IMR-90 (cell line): ENCODE measurements around the gene RASGRF1. TPM values are rescaled to one million over a fixed set of nuclear protein-coding genes. Genes with fewer than 3 reads are reported as not detected.

ENCODE experiments used
- ATAC-seq: fragments of 200-7000 bp; cut with Tn5 transposase; 2 replicates; pipeline ENCODE4 v1.9.1; 2020; ENCODE audit warnings: low read depth, mild to moderate bottlenecking, moderate library complexity
- BruUV-seq: library from RNA; stranded (reverse); fragments of 400-500 nt; replicated peaks from 2 replicates; lab custom pipeline; 2021; lab: Mats Ljungman, UMichigan
- CTCF ChIA-PET: fragments of 300-600 bp; formaldehyde crosslinking; extraction: SDS; loops from one replicate; lab custom pipeline; 2021; ENCODE audit warnings: antibody characterized with exemption; lab: Yijun Ruan, JAX
- POLR2A ChIA-PET: fragments of 300-600 bp; sonication (Branson Sonifier 250); formaldehyde crosslinking; loops from one replicate; lab custom pipeline; 2022; ENCODE audit warnings: antibody characterized with exemption; ENCODE audit not compliant: unreplicated experiment; lab: Charles Lee
- DNase-seq: peaks from one replicate; pipeline ENCODE4 v3.0.0; 2013
- H2AFZ ChIP-seq: replicated peaks from 2 replicates; pipeline ENCODE3; 2013; ENCODE audit warnings: low read length, mild to moderate bottlenecking; ENCODE audit not compliant: poor library complexity
- H2AK5ac ChIP-seq: 2 replicates; pipeline ENCODE4 v1.6.1; 2013; ENCODE audit warnings: low read depth, low read length, inconsistent platforms
- H2AK9ac ChIP-seq: replicated peaks from 2 replicates; pipeline ENCODE3; 2013; ENCODE audit warnings: mild to moderate bottlenecking, low read depth, low read length, moderate library complexity; ENCODE audit not compliant: poor library complexity
- H2BK120ac ChIP-seq: 2 replicates; pipeline ENCODE4 v1.6.1; 2013; ENCODE audit warnings: low read depth, low read length, inconsistent platforms
- H2BK15ac ChIP-seq: 3 replicates; pipeline ENCODE4 v1.6.1; 2013; ENCODE audit warnings: low read depth, low read length, inconsistent platforms
- H2BK20ac ChIP-seq: 2 replicates; pipeline ENCODE4 v1.6.1; 2013; ENCODE audit warnings: low read depth, mild to moderate bottlenecking, inconsistent platforms, low read length, moderate library complexity
- H2BK5ac ChIP-seq: 2 replicates; pipeline ENCODE4 v1.6.1; 2013; ENCODE audit warnings: mild to moderate bottlenecking, low read depth, low read length, inconsistent platforms; ENCODE audit not compliant: poor library complexity, severe bottlenecking
- H3K14ac ChIP-seq: replicated peaks from 2 replicates; pipeline ENCODE4 v1.6.1; 2013; ENCODE audit warnings: low read depth, low read length, inconsistent platforms
- H3K18ac ChIP-seq: 2 replicates; pipeline ENCODE4 v1.6.1; 2013; ENCODE audit warnings: low read depth, low read length, control low read depth
- H3K23ac ChIP-seq: 2 replicates; pipeline ENCODE4 v1.6.1; 2013; ENCODE audit warnings: low read depth, low read length, inconsistent platforms
- H3K27ac ChIP-seq: 2 replicates; pipeline ENCODE4 v1.5.1; 2013; ENCODE audit warnings: mild to moderate bottlenecking, control low read depth, low read length; ENCODE audit not compliant: insufficient read depth
- H3K27me3 ChIP-seq: 2 replicates; pipeline ENCODE4 v1.6.1; 2013; ENCODE audit warnings: low read length; ENCODE audit not compliant: control insufficient read depth, insufficient read depth
- H3K36me3 ChIP-seq: 2 replicates; pipeline ENCODE4 v1.6.1; 2013; ENCODE audit warnings: low read length, mixed read lengths; ENCODE audit not compliant: control insufficient read depth, insufficient read depth
- H3K4ac ChIP-seq: 2 replicates; pipeline ENCODE4 v1.6.1; 2013; ENCODE audit warnings: low read depth, low read length, inconsistent platforms
- H3K4me1 ChIP-seq: 2 replicates; pipeline ENCODE4 v1.6.1; 2013; ENCODE audit warnings: low read length, mixed read lengths; ENCODE audit not compliant: control insufficient read depth, insufficient read depth
- H3K4me2 ChIP-seq: 2 replicates; pipeline ENCODE4 v1.6.1; 2013; ENCODE audit warnings: low read depth, mild to moderate bottlenecking, control low read depth, low read length, moderate library complexity
- H3K4me3 ChIP-seq: 2 replicates; pipeline ENCODE4 v1.5.1; 2013; ENCODE audit warnings: low read depth, mild to moderate bottlenecking, control low read depth, low read length, moderate library complexity; ENCODE audit not compliant: insufficient read depth
- H3K56ac ChIP-seq: 2 replicates; pipeline ENCODE4 v1.6.1; 2013; ENCODE audit warnings: low read length, inconsistent platforms; ENCODE audit not compliant: insufficient read depth; ENCODE audit errors: extremely low read depth
- H3K79me1 ChIP-seq, 2 experiments: 2 replicates each; pipeline ENCODE4 v1.6.1; 2013; ENCODE audit warnings: low read length in 2 of 2, inconsistent platforms in 1 of 2, low read depth in 1 of 2
- H3K9ac ChIP-seq: 2 replicates; pipeline ENCODE4 v1.6.1; 2013; ENCODE audit warnings: low read depth, low read length, control low read depth
- H3K9me1 ChIP-seq: 2 replicates; pipeline ENCODE4 v1.6.1; 2013; ENCODE audit warnings: low read length, inconsistent platforms; ENCODE audit not compliant: insufficient read depth
- H3K9me3 ChIP-seq: 2 replicates; pipeline ENCODE4 v1.6.1; 2013; ENCODE audit warnings: low read length; ENCODE audit not compliant: control insufficient read depth, insufficient read depth
- H4K20me1 ChIP-seq: 2 replicates; pipeline ENCODE4 v1.6.1; 2013; ENCODE audit warnings: low read length, inconsistent platforms; ENCODE audit not compliant: insufficient read depth
- H4K5ac ChIP-seq: 2 replicates; pipeline ENCODE4 v1.6.1; 2013; ENCODE audit warnings: mild to moderate bottlenecking, low read depth, low read length, control low read depth
- H4K8ac ChIP-seq, 2 experiments: 2 replicates each; pipeline ENCODE4 v1.6.1; 2013; ENCODE audit warnings: low read depth in 2 of 2, low read length in 2 of 2, control low read depth in 1 of 2, inconsistent platforms in 1 of 2
- H4K91ac ChIP-seq: 2 replicates; pipeline ENCODE4 v1.6.1; 2013; ENCODE audit warnings: low read depth, low read length, inconsistent platforms; ENCODE audit not compliant: insufficient read depth
- BHLHE40 ChIP-seq: fragments of 150-350 bp; IDR thresholded peaks from 2 replicates; pipeline ENCODE4 v1.6.1; 2016; ENCODE audit warnings: mild to moderate bottlenecking, low read depth, low read length
- CEBPB ChIP-seq: IDR thresholded peaks from 2 replicates; pipeline ENCODE4 v1.6.1; 2012; ENCODE audit warnings: low read depth, low read length, improper control_type of control experiment
- CHD1 ChIP-seq: IDR thresholded peaks from 2 replicates; pipeline ENCODE4 v1.6.1; 2012; ENCODE audit warnings: low read depth, low read length, improper control_type of control experiment
- FOS ChIP-seq: fragments of 150-350 bp; IDR thresholded peaks from 2 replicates; pipeline ENCODE4 v1.6.1; 2016; ENCODE audit warnings: low read depth, low read length
- MAFK ChIP-seq: IDR thresholded peaks from 2 replicates; pipeline ENCODE4 v1.6.1; 2012; ENCODE audit warnings: low read depth, low read length, improper control_type of control experiment
- MAZ ChIP-seq: IDR thresholded peaks from 2 replicates; pipeline ENCODE4 v1.6.1; 2012; ENCODE audit warnings: low read depth, mild to moderate bottlenecking, low read length, improper control_type of control experiment, moderate library complexity, borderline replicate concordance
- MXI1 ChIP-seq: IDR thresholded peaks from 2 replicates; pipeline ENCODE4 v1.6.1; 2012; ENCODE audit warnings: low read depth, mild to moderate bottlenecking, low read length, moderate library complexity, borderline replicate concordance
- NFE2L2 ChIP-seq: fragments of 150-350 bp; IDR thresholded peaks from 2 replicates; pipeline ENCODE4 v1.6.1; 2016; ENCODE audit warnings: low read depth, mild to moderate bottlenecking, low read length
- POLR2A ChIP-seq: IDR thresholded peaks from 2 replicates; pipeline ENCODE4 v1.6.1; 2012; ENCODE audit warnings: mild to moderate bottlenecking, low read depth, low read length
- RAD21 ChIP-seq: IDR thresholded peaks from 2 replicates; pipeline ENCODE4 v1.6.1; 2012; ENCODE audit warnings: low read length, improper control_type of control experiment
- RCOR1 ChIP-seq: IDR thresholded peaks from 2 replicates; pipeline ENCODE4 v1.6.1; 2012; ENCODE audit warnings: mild to moderate bottlenecking, low read length, improper control_type of control experiment; ENCODE audit not compliant: insufficient replicate concordance
- RFX5 ChIP-seq: IDR thresholded peaks from 2 replicates; pipeline ENCODE4 v1.8.0; 2012; ENCODE audit warnings: low read depth, mild to moderate bottlenecking, low read length, moderate library complexity
- SMC3 ChIP-seq: fragments of 150-350 bp; IDR thresholded peaks from 2 replicates; pipeline ENCODE4 v1.6.1; 2016; ENCODE audit warnings: low read depth, mild to moderate bottlenecking, antibody characterized with exemption, low read length, moderate library complexity
- USF2 ChIP-seq: fragments of 150-350 bp; IDR thresholded peaks from 2 replicates; pipeline ENCODE4 v1.6.1; 2017; ENCODE audit warnings: mild to moderate bottlenecking, antibody characterized with exemption, low read length, low read depth
- WGBS, 2 experiments: methylation state at CpG; one replicate each; pipeline versions ENCODE4 v1.1.5 to v1.1.7; 2013; ENCODE audit warnings: missing lambda C conversion rate in 2 of 2; ENCODE audit not compliant: insufficient read length in 1 of 2; ENCODE audit errors: extremely low coverage in 2 of 2; 5-methylcytosine and 5-hydroxymethylcytosine counted together
- dilution Hi-C: fragments of 300-500 bp; cut with HindIII; formaldehyde crosslinking; loops from one replicate; pipeline ENCODE4 v1.14.3; 2018; ENCODE audit warnings: low sequenced_read_pairs; ENCODE audit not compliant: unreplicated experiment
- in situ Hi-C: fragments of 300-500 bp; cut with MboI; formaldehyde crosslinking; loops from 3 replicates; pipeline ENCODE4 v1.14.3; 2019; ENCODE audit warnings: low sequenced_read_pairs, inconsistent platforms, mixed read lengths
- intact Hi-C: fragments of 100-400 bp; cut with micrococcal nuclease; formaldehyde crosslinking; loops from 2 replicates; pipeline ENCODE4 v1.10.0; 2022
- polyA plus RNA-seq, 3 experiments: library from polyadenylated mRNA; depleted of rRNA; stranded (reverse); fragments of >200 nt; gene quantifications; 2 replicates each; pipeline ENCODE4 v1.2.3, GENCODE V29; 2012; ENCODE audit warnings: low replicate concordance in 1 of 3
- total RNA-seq: library from RNA; depleted of rRNA; stranded (reverse); fragments of >200 nt; gene quantifications from 2 replicates; pipeline ENCODE4 v1.2.3, GENCODE V29; 2012

RASGRF1 gene
- total and polyA plus RNA-seq, 2 of the 4 experiments (the other 2 are of a cell fraction): under 0.01 to 0.15 TPM

- H4K8ac ChIP-seq: no peak overlapping the region
- WGBS, 2 experiments: 75% methylated on average over 2 of the region's 9 CpGs; no CpG with 5 or more reads in 1 of the 2 experiments
- H2AK9ac ChIP-seq: no peak overlapping the region
- H3K79me1 ChIP-seq: no peaks in the 10 kb centered on the region
- H3K56ac ChIP-seq: no peak overlapping the region
- H3K27me3 ChIP-seq: peaks cover 17% of the 10 kb centered on the region
- no peak overlapping the region for H3K18ac ChIP-seq
- DNase-seq: no peak
- H3K4me2 ChIP-seq: no peak overlapping the region
- CTCF ChIA-PET: no interaction called here
- H3K9me3 ChIP-seq: no peaks in the 10 kb centered on the region
- TF ChIP-seq CEBPB: no peak
- no peak for TF ChIP-seq MAFK
- no peak for TF ChIP-seq POLR2A
- no peak for TF ChIP-seq CHD1
- TF ChIP-seq FOS: no peak
- TF ChIP-seq BHLHE40: no peak
- no peak for TF ChIP-seq MXI1
- no peak for TF ChIP-seq NFE2L2
- no peak for TF ChIP-seq MAZ
- no peak for TF ChIP-seq RAD21
- no peak for TF ChIP-seq USF2
- no peak for TF ChIP-seq SMC3
- no peak for TF ChIP-seq RCOR1
- TF ChIP-seq RFX5: no peak
- no TSS peak for BruUV-seq
- H4K5ac ChIP-seq: no peak overlapping the region
- H3K27ac ChIP-seq: no peak overlapping the region
- H2BK120ac ChIP-seq: no peak overlapping the region
- H3K23ac ChIP-seq: no peak overlapping the region
- no peak overlapping the region for H2BK5ac ChIP-seq
- POLR2A ChIA-PET: no interaction called here
- intact Hi-C loops (no loop called here), dilution Hi-C loops (no loop called here), in situ Hi-C loops (no loop called here)
- no peaks in the 10 kb centered on the region for H3K4me1 ChIP-seq
- no peaks in the 10 kb centered on the region for H3K9me1 ChIP-seq
- no peaks in the 10 kb centered on the region for H4K20me1 ChIP-seq
- H3K14ac ChIP-seq: no peak overlapping the region
- H2BK20ac ChIP-seq: no peak overlapping the region
- no peak overlapping the region for H3K4me3 ChIP-seq
- H3K9ac ChIP-seq: no peak overlapping the region
- no peaks in the 10 kb centered on the region for H3K36me3 ChIP-seq
- no peak for ATAC-seq
- no peak overlapping the region for H2BK15ac ChIP-seq
- no peak overlapping the region for H3K4ac ChIP-seq
- H2AFZ ChIP-seq: no peak overlapping the region
- no peak overlapping the region for H4K91ac ChIP-seq
- no peak overlapping the region for H2AK5ac ChIP-seq
Observed at GRCh38 chr15:78957416-78958093, 133.0 kb downstream of the RASGRF1 start.
